Testis (tissue), 2 donors: Measurements from ENCODE around the gene SH2B3.

Experiments used
- CTCF ChIP-seq, 3 experiments: fragments of 450-650 bp in 2 of 3; fragments of 200-600 bp in 1 of 3; sonication (generic) in 1 of 3; IDR thresholded peaks; one replicate each; pipeline ENCODE4 v1.5.1; 2016 to 2019; ENCODE audit warnings: antibody characterized with exemption in 3 of 3, mild to moderate bottlenecking in 2 of 3, moderate library complexity in 1 of 3
- POLR2A ChIP-seq: fragments of 450-650 bp; IDR thresholded peaks from one replicate; pipeline ENCODE4 v1.6.1; 2017; ENCODE audit warnings: antibody characterized with exemption, mild to moderate bottlenecking, moderate library complexity

DNA sequence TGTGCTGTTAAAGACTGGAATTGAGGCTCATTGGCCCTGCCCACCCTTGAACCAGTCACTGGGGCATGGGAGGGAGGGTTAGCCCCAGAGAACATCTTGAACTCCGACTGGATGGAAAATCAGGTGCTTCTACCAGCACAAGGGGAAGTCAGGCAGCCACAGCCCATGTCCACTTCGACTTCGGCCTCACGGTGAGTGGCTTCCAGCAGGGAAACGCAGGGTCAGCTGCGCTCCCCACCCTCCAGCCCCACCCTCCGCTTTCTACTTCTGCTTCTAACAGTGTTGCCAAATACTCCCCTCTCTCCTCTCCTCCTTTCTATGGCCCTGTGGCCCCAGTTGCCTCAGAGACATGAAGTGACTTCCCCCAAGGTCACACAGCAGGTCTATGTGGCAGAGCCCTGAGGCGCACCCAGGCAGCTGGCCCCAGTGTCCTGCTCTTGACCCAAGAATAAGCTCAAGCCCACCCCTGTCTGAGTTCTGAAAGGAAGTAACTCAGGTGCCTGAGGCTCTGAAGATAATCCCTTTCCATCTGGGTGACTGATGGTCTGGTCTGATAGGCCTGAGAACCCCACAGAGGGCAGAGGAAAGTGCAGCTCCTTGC lies 11.9 kb upstream of the SH2B3 start:
- TF ChIP-seq POLR2A, result no peak
- no peak for TF ChIP-seq CTCF (IDR thresholded peaks at IDR 0.05)
